Thyroid gland (tissue), 4 donors: ENCODE results near the gene PRPF6. TPM values are rescaled to one million over a fixed set of nuclear protein-coding genes. Genes with fewer than 3 reads are reported as not detected.
A peak's percentile ranks its signal among the peaks of the same experiment; 100 is the strongest.

ENCODE experiments used
- DNase-seq, 2 donors: peaks; one replicate each; pipeline ENCODE4 v3.0.0-alpha.2; 2019
- H3K27ac ChIP-seq, 3 donors: fragments of 200-600 bp; sonication (generic); 1 replicate in 2 of 3; 2 replicates in 1 of 3; pipeline ENCODE4 v1.5.1; 2016 to 2019; ENCODE audit warnings: mild to moderate bottlenecking in 1 of 3, moderate library complexity in 1 of 3
- H3K27me3 ChIP-seq: fragments of 200-600 bp; sonication (generic); one replicate; pipeline ENCODE4 v1.5.1; 2019
- H3K36me3 ChIP-seq, 2 donors: fragments of 200-600 bp; sonication (generic); one replicate each; pipeline ENCODE4 v1.5.1; 2016 to 2019
- H3K4me1 ChIP-seq, 2 donors: fragments of 200-600 bp; sonication (generic); one replicate each; pipeline ENCODE4 v1.5.1; 2017 to 2019
- H3K4me3 ChIP-seq, 3 donors: fragments of 200-600 bp; sonication (generic); replicated peaks in 1 of 3; 1 replicate in 2 of 3; 2 replicates in 1 of 3; pipeline ENCODE4 v1.5.1; 2016; ENCODE audit warnings: mild to moderate bottlenecking in 1 of 3
- H3K9me3 ChIP-seq: fragments of 200-600 bp; sonication (generic); one replicate; pipeline ENCODE4 v1.5.1; 2017
- CTCF ChIP-seq, 6 experiments: fragments of 200-600 bp in 3 of 6; fragments of 450-650 bp in 3 of 6; sonication (generic) in 3 of 6; IDR thresholded peaks; one replicate each; pipeline ENCODE4 v1.5.1; 2016 to 2019; ENCODE audit warnings: antibody characterized with exemption in 6 of 6, mild to moderate bottlenecking in 2 of 6, inconsistent platforms in 1 of 6, moderate library complexity in 1 of 6
- POLR2A ChIP-seq, 2 donors: fragments of 450-650 bp; IDR thresholded peaks; one replicate each; pipeline ENCODE4 v1.6.1; 2017; ENCODE audit warnings: antibody characterized with exemption in 2 of 2, mild to moderate bottlenecking in 2 of 2, moderate library complexity in 1 of 2
- WGBS, 2 donors: methylation state at CpG; one replicate each; pipeline ENCODE4 v1.1.5; 2017; 5-methylcytosine and 5-hydroxymethylcytosine counted together
- intact Hi-C: fragments of 100-400 bp; cut with DNase I; formaldehyde crosslinking; loops from one replicate; pipeline ENCODE4 v1.15.1; 2023
- total RNA-seq, 4 donors: library from RNA; depleted of rRNA; stranded (reverse); fragments of >200 nt; gene quantifications; one replicate each; pipeline ENCODE4 v1.2.3, GENCODE V29; 2016

PRPF6 gene
- total RNA-seq, 4 donors from 2014 or later: 62.8 to 76.2 (median 70.1) TPM

- no peaks in the 10 kb centered on the region for H3K9me3 ChIP-seq
- no peak overlapping the region for H3K27ac ChIP-seq
- no peaks in the 10 kb centered on the region for H3K27me3 ChIP-seq
- DNase-seq: no peak
- intact Hi-C loops: no loop called here
- H3K4me1 ChIP-seq: peaks cover 19 to 31% of the 10 kb centered on the region in 2 donors
- 89 to 90% methylated on average over 15 to 18 of the region's 18 CpGs for WGBS, 2 donors
- TF ChIP-seq CTCF (IDR thresholded peaks at IDR 0.05) (no peak), POLR2A (IDR thresholded peaks at IDR 0.05) (no peak)
- H3K36me3 ChIP-seq: no peaks in the 10 kb centered on the region
- no peak overlapping the region for H3K4me3 ChIP-seq
These were observed 3.8 kb upstream of the PRPF6 start for GRCh38 chr20:63976980-63977738.

GRCh38 chr20:63977739-63978276 lies 3.1 kb upstream of the PRPF6 start:
- no peak for DNase-seq
- whole genome bisulfite sequencing, 2 donors: 80 to 88% methylated on average over 1 to 7 of the region's 16 CpGs
- intact Hi-C loops: no loop called here
- Histone ChIP-seq H3K36me3 (no peaks in the 10 kb centered on the region), H3K4me3 (no peak overlapping the region), H3K27me3 (no peaks in the 10 kb centered on the region), H3K4me1 (peaks cover 24 to 35% of the 10 kb centered on the region in 2 donors), H3K27ac (no peak overlapping the region), H3K9me3 (no peaks in the 10 kb centered on the region)
- TF ChIP-seq POLR2A (IDR thresholded peaks at IDR 0.05): no peak
- no peak for TF ChIP-seq CTCF (IDR thresholded peaks at IDR 0.05)

- no peaks in the 10 kb centered on the region for H3K27me3 ChIP-seq
- H3K27ac ChIP-seq: peak overlapping the region in 1 of 3 donors; percentile 59
- no peaks in the 10 kb centered on the region for H3K9me3 ChIP-seq
- 24 to 45% methylated on average over 12 to 23 of the region's 52 CpGs for WGBS, 2 donors
- H3K36me3 ChIP-seq: peaks cover 0 to under 1% of the 10 kb centered on the region in 2 donors
- H3K4me3 ChIP-seq: peak overlapping the region; percentile 45 to 75 (median 49)
- peaks cover 24 to 32% of the 10 kb centered on the region in 2 donors for H3K4me1 ChIP-seq
- peak; percentile 84 to 89 for DNase-seq
- intact Hi-C loops: no loop called here
- TF ChIP-seq POLR2A (IDR thresholded peaks at IDR 0.05): peak in 1 of 2 donors; percentile 55
- TF ChIP-seq CTCF (IDR thresholded peaks at IDR 0.05): no peak
These were observed 2.4 kb upstream of the PRPF6 start for GRCh38 chr20:63978319-63979228.

GRCh38 chr20:63979229-63979556 lies 1.7 kb upstream of the PRPF6 start:
- DNase-seq: no peak

More at GRCh38 chr20:63979229-63979556, 1.7 kb upstream of the PRPF6 start:
- Histone ChIP-seq H3K4me3 (peak overlapping the region; percentile 45 to 75 (median 49)), H3K9me3 (no peaks in the 10 kb centered on the region), H3K27ac (peak overlapping the region in 1 of 3 donors; percentile 59), H3K4me1 (peaks cover 24 to 26% of the 10 kb centered on the region in 2 donors), H3K27me3 (no peaks in the 10 kb centered on the region), H3K36me3 (peaks cover 5 to 7% of the 10 kb centered on the region in 2 donors)
- TF ChIP-seq POLR2A (IDR thresholded peaks at IDR 0.05) (no peak), CTCF (IDR thresholded peaks at IDR 0.05) (no peak)
- intact Hi-C loops: no loop called here
- 0 to 4% methylated on average over 5 of the region's 47 CpGs for WGBS, 2 donors
